ENCODE measurements around the gene RIOX2. TPM values are rescaled to one million over a fixed set of nuclear protein-coding genes. Genes with fewer than 3 reads are reported as not detected.

The RIOX2 gene
- total RNA-seq, 2 donors from 2014 or later = 12.9 to 16.0 TPM

DNA sequence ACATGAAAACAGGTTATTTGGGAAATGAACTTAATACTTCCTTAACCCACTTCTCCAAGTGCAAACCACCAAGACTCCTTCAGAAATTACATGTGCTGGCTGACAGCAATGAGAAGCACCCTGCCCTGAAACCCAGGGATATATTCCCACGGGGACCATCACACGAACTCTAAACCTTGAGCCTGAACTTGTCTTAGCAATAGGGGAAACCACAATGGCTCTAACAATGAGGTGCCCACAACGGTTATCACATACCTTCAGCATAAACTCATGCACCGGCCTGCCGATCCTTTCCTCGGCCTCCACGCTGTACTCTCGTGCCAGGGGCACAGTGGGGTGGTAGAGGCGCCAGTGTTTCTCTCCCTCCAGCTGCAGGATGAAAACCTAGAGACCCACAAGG is 13.4 kb downstream of the RIOX2 start:
- intact Hi-C loops (cut with DNase I) = no loop called here
- ATAC-seq = no peak

GRCh38 chr3:97958396-97958795 is 13.8 kb downstream of the RIOX2 start:
- ATAC-seq = no peak
- DNase-seq = no peak
- intact Hi-C loops (cut with DNase I) = no loop called here

More for the DNA sequence above, 13.4 kb downstream of the RIOX2 start:
- no peak for DNase-seq

DNA sequence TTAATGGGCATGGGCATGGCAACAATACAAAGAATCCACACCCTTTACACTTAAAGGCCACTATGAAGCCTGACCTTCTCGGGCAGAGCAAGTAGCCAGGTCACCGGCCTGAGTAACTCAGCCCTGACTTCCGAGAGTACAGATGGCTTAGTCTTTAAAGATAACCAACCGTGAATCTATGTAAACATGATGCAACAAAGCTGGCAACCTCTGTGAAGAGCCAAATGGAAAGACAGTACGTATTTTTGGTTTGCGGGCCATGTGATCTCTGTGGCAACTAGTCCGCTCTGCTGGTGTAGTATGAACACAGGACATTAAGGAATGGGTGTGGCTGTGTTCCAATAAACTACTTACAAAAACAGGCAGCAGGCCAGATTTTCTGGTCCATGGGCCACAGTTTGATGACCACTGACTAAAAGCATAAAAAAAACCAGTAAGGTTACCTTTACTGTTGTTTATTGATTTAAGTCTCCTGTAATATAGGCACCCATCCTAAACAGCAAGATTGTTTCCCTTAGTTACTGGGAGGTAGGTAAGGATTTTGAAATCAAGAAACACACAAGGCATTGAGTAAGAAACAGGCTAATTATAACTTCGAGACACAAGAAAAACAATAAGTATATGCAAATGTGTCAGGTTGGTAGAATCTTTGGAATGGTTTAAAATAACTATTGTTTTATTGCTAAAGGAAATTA is 14.5 kb downstream of the RIOX2 start:
- ATAC-seq = no peak
- no peak for DNase-seq
- intact Hi-C loops (cut with DNase I) = no loop called here

DNA sequence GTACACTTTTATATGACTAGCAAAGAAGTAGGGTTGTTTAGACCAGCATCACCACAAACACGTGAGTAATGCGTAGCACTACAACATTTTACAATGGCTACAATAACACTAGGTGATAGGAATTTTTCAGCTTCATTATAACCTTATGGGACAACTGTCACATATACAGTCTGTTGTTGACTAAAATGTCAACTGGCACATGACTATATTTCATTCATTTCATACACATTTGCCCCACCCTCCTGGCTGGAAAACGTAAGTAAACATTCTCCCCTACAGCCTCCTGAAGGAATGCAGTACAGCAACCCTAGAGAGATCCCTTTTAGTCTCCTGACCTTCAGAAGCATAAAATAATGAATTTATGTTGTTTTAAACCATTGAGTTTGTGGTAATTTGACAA is 16.2 kb downstream of the RIOX2 start:
- intact Hi-C loops (cut with DNase I) = no loop called here
- DNase-seq (no peak), ATAC-seq (no peak)

DNA sequence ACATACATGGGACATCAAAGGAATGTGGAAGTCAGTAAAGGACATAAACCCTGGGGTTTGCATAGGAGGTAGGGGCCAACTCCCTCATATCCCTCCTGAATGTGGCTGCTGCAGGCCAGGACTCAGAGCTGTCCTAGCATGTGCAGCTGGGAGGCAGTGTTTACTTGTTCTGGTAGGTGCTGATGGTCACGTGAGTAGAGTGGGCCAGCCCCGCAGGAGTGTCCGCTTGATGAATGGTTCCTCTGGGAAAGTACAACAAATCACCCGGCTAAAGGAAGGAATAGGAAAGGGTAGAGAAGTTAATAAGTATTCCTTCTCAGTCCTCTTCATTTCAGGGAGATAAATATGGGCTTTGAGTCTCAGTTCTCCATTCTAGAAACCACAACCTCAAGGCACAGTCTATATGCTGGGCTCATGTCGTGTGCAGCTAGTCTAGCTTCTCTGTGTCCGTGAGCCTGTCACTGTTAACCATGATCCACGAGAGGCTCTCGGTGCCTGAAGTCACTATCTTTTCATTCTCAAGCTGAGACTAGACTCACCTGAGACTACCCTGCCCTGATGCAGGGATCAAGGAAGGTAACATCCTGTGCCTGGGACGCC is 17.9 kb downstream of the RIOX2 start:
- intact Hi-C loops (cut with DNase I) = no loop called here
- ATAC-seq = no peak
- DNase-seq = no peak

- ATAC-seq (no peak), DNase-seq (no peak)
- intact Hi-C loops (cut with DNase I) = no loop called here
Observed at GRCh38 chr3:97952872-97953271, 19.4 kb downstream of the RIOX2 start.

- ATAC-seq = peak in 1 of 2 donors; percentile 88
- peak; percentile 59 for DNase-seq
- intact Hi-C loops (cut with DNase I) = no loop called here
Observed at GRCh38 chr3:97952280-97952679, 20.0 kb downstream of the RIOX2 start.

DNA sequence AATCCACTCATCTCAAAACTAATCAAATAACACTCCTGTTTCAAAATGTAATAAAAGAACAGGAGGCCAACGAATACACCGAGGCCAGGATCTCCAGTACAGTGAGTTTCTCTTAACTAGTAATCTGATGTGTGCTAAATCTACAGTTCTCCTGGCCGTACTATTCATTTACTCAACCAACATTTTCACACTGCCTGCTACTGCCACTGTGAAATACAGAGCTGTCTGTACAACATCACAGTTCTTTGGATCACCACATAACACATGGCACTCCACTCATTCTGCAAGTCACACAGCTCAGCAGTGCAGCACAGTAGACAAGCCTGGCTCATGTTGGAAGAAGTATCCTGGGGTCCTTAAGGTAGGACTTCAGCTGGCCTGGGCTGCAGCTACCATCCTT is 21.9 kb downstream of the RIOX2 start:
- intact Hi-C loops (cut with DNase I) = no loop called here
- DNase-seq = no peak
- ATAC-seq = no peak

GRCh38 chr3:97949743-97950142 is 22.5 kb downstream of the RIOX2 start:
- DNase-seq (no peak), ATAC-seq (no peak)
- intact Hi-C loops (cut with DNase I) = no loop called here

DNA sequence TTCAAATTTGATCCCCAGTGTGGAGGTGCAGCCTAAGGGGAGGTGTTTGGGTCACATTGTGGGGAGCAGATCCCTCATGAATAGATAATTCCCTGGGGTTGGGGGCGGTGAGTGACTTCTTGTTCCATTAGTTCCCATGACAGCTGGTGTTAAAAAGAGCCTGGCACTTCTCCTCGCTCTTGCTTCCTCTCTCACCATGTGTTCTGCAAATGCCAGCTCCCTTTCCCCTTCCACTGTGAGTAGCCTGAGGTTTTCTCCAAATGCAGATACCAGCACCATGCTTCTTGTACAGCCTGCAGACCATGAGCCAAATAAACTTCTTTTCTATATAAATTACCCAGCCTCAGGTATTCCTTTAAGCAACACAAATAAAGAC is 23.1 kb downstream of the RIOX2 start:
- DNase-seq = no peak
- intact Hi-C loops (cut with DNase I) = no loop called here
- no peak for ATAC-seq

DNA sequence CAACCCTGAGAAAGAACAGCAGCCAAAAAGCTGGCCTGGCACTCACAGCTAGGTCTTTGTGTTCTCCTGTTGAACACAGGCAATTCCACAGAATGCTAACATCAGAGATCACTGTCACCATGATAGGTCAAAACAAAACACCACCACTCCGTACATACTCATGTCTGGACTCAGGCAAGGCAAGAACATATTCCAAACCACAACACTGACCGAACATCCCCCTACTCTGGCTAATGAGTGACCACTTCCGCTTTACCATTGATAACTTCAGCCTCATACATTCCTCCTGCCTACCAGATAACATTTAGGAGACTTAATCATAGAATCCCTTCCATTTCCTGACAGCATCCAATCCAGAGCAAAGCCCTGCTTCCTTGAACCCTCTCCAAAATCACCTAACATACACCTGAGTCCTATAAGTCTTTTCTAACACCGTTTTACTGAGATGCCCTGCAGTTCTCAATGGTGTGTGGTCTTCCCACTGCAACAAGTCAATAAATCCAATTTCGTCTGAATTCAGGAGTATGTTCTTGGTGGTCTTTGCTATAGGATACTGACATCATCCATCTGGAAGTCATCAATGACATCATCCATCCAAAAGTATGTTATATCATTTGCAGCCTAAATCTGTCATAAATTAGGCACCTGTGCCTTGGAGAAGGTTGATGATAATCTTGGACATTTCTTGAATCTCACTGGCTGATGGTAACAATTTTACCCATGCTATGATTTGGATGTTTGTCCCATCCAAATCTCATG is 23.7 kb downstream of the RIOX2 start:
- DNase-seq (no peak), ATAC-seq (no peak)
- intact Hi-C loops (cut with DNase I) = no loop called here

GRCh38 chr3:97942801-97943546 is 29.3 kb downstream of the RIOX2 start:
- DNase-seq (no peak), ATAC-seq (no peak)
- intact Hi-C loops (cut with DNase I) = no loop called here

DNA sequence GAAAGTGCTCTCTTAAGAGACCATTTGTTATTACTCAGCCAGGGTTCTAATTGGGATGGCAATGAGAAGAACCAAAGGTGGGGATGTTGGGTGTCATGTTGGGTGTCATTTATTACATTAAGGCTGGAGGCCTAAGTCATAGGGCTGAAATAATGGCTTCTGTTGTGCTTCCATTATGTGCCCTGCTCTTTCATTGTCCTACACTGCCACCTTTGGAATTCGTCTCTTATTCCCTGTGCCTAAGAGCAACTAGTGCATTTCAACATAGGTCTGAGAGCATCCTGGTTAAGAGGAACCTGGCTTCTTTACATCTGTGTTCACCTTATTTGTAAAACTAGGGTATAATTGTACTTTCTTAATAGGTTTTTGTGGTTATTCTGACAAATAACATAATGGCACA is 32.2 kb downstream of the RIOX2 start:
- intact Hi-C loops (cut with DNase I) = no loop called here
- no peak for ATAC-seq
- DNase-seq = no peak

GRCh38 chr3:97939401-97939800 is 32.8 kb downstream of the RIOX2 start:
- ATAC-seq = no peak
- no peak for DNase-seq
- intact Hi-C loops (cut with DNase I) = no loop called here

DNA sequence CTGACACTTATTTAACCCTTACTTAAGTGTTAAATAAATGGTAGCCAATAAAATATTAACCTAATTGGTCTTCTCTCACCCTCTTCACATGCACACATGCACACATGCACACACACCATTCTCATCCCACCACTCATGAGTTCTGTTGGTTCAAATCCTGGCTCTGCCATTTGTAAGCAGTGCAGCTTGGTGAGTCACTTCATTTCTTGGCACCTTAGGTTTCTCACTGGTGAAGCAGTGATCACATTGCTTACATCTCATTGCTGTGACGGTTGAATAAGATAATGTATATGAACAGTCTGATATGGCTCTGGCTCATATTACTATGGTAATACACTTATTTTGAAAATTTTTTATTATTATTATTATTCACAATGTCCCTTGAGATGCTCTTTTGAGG is 33.8 kb downstream of the RIOX2 start:
- no peak for ATAC-seq
- intact Hi-C loops (cut with DNase I) = no loop called here

DNA sequence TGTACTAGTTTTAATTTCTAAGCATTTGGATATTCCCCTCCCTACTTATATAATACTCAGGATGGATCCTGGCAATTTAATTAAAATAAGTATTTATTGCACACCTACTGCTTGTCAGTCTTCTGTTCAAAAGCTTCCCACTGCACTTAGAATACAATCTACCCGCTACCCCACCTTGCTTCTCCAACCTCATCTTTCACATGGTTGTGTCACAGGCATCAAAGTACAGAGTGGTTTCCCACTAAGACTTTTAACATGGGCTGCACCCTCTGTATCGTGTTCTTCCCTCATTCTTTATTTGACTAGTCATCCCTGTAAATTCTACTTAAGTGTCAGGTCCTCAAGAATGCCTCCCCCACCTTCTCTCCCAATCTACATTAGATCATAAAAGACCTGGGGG is 35.0 kb downstream of the RIOX2 start:
- no peak for ATAC-seq
- intact Hi-C loops (cut with DNase I) = no loop called here

More for the DNA sequence above, 33.8 kb downstream of the RIOX2 start:
- no peak for DNase-seq

DNA sequence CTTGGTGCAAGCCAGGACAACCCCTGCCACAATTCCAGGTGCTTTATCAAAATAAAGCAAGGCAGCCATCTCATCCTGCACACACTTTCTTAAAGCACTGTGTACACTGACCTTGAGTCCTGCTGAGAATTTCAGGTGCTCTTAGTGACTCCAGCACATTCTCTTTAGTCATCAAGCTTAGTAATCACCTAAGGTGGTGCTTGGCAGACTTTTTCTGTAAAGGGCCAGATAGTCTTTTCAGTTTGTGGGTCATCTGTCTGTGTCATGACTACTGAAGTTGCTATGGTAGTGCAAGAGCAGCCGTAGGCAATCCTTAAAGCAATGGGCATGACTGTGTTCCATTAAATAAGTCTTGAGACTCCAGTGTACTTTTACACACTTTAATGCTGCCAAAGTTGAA is 36.4 kb downstream of the RIOX2 start:
- no peak for ATAC-seq
- DNase-seq = no peak
- intact Hi-C loops (cut with DNase I) = no loop called here

More for the DNA sequence above, 35.0 kb downstream of the RIOX2 start:
- no peak for DNase-seq

- intact Hi-C loops (cut with DNase I) = no loop called here
- ATAC-seq (no peak), DNase-seq (no peak)
Observed at GRCh38 chr3:97934980-97935695, 37.1 kb downstream of the RIOX2 start.

- peak; percentile 47 to 79 for ATAC-seq
- intact Hi-C loops (cut with DNase I) = no loop called here
- DNase-seq = no peak
Observed at GRCh38 chr3:97932387-97932801, 39.8 kb downstream of the RIOX2 start.

Measured in left cardiac atrium (tissue), 4 donors.